Ishikawa (cell line): ENCODE data around the gene SLCO2A1.

Source experiments
- CEBPB ChIP-seq: IDR thresholded peaks from 2 replicates; pipeline ENCODE4 v1.6.1; 2012
- CREB1 ChIP-seq: IDR thresholded peaks from 2 replicates; pipeline ENCODE4 v1.6.1; 2012; ENCODE audit warnings: low read depth
- EGR1 ChIP-seq: IDR thresholded peaks from 2 replicates; pipeline ENCODE4 v1.6.1; 2012
- EP300 ChIP-seq: IDR thresholded peaks from 2 replicates; pipeline ENCODE4 v1.6.1; 2012; ENCODE audit warnings: borderline replicate concordance
- FOXM1 ChIP-seq: IDR thresholded peaks from 2 replicates; pipeline ENCODE4 v1.6.1; 2012; ENCODE audit warnings: low read depth, borderline replicate concordance
- MAX ChIP-seq: IDR thresholded peaks from 2 replicates; pipeline ENCODE4 v1.6.1; 2012
- NFIC ChIP-seq: IDR thresholded peaks from 2 replicates; pipeline ENCODE4 v1.6.1; 2012
- RAD21 ChIP-seq: IDR thresholded peaks from 2 replicates; pipeline ENCODE4 v1.6.1; 2012; ENCODE audit warnings: low read depth
- REST ChIP-seq: IDR thresholded peaks from 2 replicates; pipeline ENCODE4 v1.6.1; 2012; ENCODE audit warnings: low read depth, mild to moderate bottlenecking
- TAF1 ChIP-seq: IDR thresholded peaks from 2 replicates; pipeline ENCODE4 v1.6.1; 2012; ENCODE audit warnings: low read depth, mild to moderate bottlenecking
- TCF12 ChIP-seq: IDR thresholded peaks from 2 replicates; pipeline ENCODE4 v1.6.1; 2012; ENCODE audit warnings: low read depth
- TEAD4 ChIP-seq: IDR thresholded peaks from 2 replicates; pipeline ENCODE4 v1.6.1; 2012
- USF1 ChIP-seq: IDR thresholded peaks from 2 replicates; pipeline ENCODE4 v1.6.1; 2012
- YY1 ChIP-seq: IDR thresholded peaks from 2 replicates; pipeline ENCODE4 v1.6.1; 2012; ENCODE audit warnings: low read depth
- ZBTB7A ChIP-seq: IDR thresholded peaks from 2 replicates; pipeline ENCODE4 v1.6.1; 2012; ENCODE audit warnings: low read depth

Gene SLCO2A1

DNA sequence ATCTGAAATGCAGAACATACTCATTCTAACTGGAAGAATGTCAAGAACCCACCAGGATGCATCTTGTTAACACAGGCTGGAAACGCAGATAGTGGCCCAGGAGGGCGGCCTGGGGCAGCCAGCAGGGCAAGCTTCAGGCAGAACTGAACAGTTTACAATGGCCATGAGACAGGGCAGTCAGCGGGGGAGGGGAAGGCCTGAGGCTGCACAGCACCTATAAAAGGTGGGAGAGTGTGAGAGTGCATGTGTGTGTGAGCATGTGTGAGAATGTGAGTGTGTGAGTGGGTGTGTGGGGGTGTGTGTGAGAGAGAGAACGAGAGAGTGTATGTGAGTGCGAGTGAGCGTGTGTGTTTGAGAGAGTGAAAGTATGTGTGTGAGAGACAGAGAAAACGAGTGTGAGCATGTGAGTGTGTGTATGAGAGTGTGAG is 26.8 kb upstream of the SLCO2A1 start:
- TF ChIP-seq CREB1 (no peak), RAD21 (no peak), EGR1 (no peak), CEBPB (no peak), EP300 (no peak), TEAD4 (no peak)

DNA sequence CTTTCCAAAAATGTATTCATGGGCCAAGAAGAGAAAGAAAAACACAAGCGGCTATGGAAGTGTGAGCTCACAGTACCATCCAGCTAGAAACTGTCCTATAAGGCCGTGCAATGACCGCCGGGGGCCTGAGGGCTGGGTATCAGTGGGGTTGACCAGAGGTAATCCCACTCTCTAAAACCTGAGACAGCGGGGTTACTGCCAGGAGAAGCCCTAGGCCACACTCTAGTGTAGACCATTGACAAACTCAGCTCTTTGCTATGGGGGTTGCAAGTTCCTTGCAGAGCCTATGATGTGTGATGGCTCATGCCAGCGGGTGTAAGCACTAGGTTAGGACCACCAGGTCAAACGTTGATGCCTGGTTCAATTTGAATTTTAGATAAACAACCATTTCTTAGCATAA is 25.9 kb upstream of the SLCO2A1 start:
- TF ChIP-seq CREB1 (no peak), NFIC (no peak), RAD21 (no peak), TAF1 (no peak), YY1 (no peak), ZBTB7A (no peak), CEBPB (no peak), FOXM1 (no peak), REST (no peak), EP300 (no peak), EGR1 (no peak), MAX (no peak), TEAD4 (no peak), USF1 (no peak), TCF12 (no peak)

- TF ChIP-seq YY1 (no peak), USF1 (no peak), CREB1 (no peak), MAX (no peak), TAF1 (no peak), TCF12 (no peak), REST (no peak), EP300 (no peak), ZBTB7A (no peak), TEAD4 (no peak), CEBPB (no peak)
Observed at GRCh38 chr3:134054881-134055280, 25.2 kb upstream of the SLCO2A1 start.

GRCh38 chr3:134054231-134054630 is 24.5 kb upstream of the SLCO2A1 start:
- TF ChIP-seq REST: no peak
- no peak for TF ChIP-seq MAX
- no peak for TF ChIP-seq RAD21
- TF ChIP-seq CREB1: no peak
- TF ChIP-seq FOXM1: no peak
- TF ChIP-seq NFIC: no peak

DNA sequence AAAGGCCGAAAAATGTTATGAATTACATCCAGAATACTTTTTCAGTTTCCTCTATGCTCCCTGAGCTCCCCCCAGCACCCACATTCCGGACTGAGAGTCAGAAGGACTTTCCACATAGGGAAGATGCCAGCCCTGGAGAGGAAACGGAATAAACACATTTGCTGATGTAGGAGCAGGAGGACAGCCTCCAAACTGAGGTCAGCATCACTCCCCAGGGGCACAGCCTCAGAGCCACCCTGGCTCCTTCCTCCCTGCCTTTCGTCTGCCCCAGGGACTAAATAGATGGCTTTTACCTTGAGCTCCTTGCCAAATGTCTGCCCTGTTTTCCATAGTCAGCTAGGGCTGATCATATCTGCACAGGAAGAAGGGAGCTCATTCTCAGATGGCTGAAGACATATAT is 22.6 kb upstream of the SLCO2A1 start:
- TF ChIP-seq EGR1 (no peak), MAX (no peak), NFIC (no peak), USF1 (no peak), ZBTB7A (no peak), TEAD4 (no peak), YY1 (no peak), RAD21 (no peak)
